MM.1S (cell line): ENCODE measurements around the gene EPS8L1.

Experiments
- DNase-seq: peaks from one replicate; pipeline ENCODE4 v3.0.0-alpha.2; 2015
- H2AFZ ChIP-seq: fragments of 300-600 bp; sonication (generic); 2 replicates; pipeline ENCODE4 v1.6.0; 2016; ENCODE audit warnings: antibody characterized with exemption, low read length
- H3F3A ChIP-seq: fragments of 300-600 bp; sonication (generic); 2 replicates; pipeline ENCODE4 v1.6.1; 2016; ENCODE audit warnings: mild to moderate bottlenecking, antibody characterized with exemption, low read length, moderate library complexity, mixed read lengths; ENCODE audit not compliant: insufficient read depth
- H3K27ac ChIP-seq: fragments of 300-600 bp; sonication (generic); 2 replicates; pipeline ENCODE4 v1.5.1; 2016; ENCODE audit warnings: mild to moderate bottlenecking, low read length
- H3K27me3 ChIP-seq: fragments of 300-600 bp; sonication (generic); replicated peaks from 2 replicates; pipeline ENCODE4 v1.6.0; 2016; ENCODE audit warnings: low read length; ENCODE audit not compliant: insufficient read depth
- H3K36me3 ChIP-seq: fragments of 300-600 bp; sonication (generic); replicated peaks from 2 replicates; pipeline ENCODE4 v1.6.1; 2016; ENCODE audit warnings: mild to moderate bottlenecking, low read length, mixed read lengths; ENCODE audit not compliant: insufficient read depth
- H3K4me1 ChIP-seq: fragments of 300-600 bp; sonication (generic); 2 replicates; pipeline ENCODE4 v1.6.1; 2016; ENCODE audit warnings: low read length, mixed read lengths
- H3K4me2 ChIP-seq: fragments of 300-600 bp; sonication (generic); 2 replicates; pipeline ENCODE4 v1.6.0; 2016; ENCODE audit warnings: low read depth, low read length
- H3K4me3 ChIP-seq: fragments of 300-600 bp; sonication (generic); 2 replicates; pipeline ENCODE4 v1.5.1; 2016; ENCODE audit warnings: low read length, mixed read lengths
- H3K79me2 ChIP-seq: fragments of 300-600 bp; sonication (generic); 2 replicates; pipeline ENCODE4 v1.6.1; 2016; ENCODE audit warnings: mixed run types, low read length, mixed read lengths
- H3K9ac ChIP-seq: fragments of 300-600 bp; sonication (generic); 2 replicates; pipeline ENCODE4 v1.6.1; 2016; ENCODE audit warnings: low read length, mixed read lengths
- H3K9me2 ChIP-seq: fragments of 300-600 bp; sonication (generic); replicated peaks from 2 replicates; pipeline ENCODE4 v1.6.1; 2016; ENCODE audit warnings: mild to moderate bottlenecking, low read length, mixed read lengths; ENCODE audit not compliant: insufficient read depth
- H3K9me3 ChIP-seq: fragments of 300-600 bp; sonication (generic); replicated peaks from 2 replicates; pipeline ENCODE4 v1.6.1; 2016; ENCODE audit warnings: mild to moderate bottlenecking, low read length, mixed read lengths; ENCODE audit not compliant: insufficient read depth
- H4K20me1 ChIP-seq: fragments of 300-600 bp; sonication (generic); 2 replicates; pipeline ENCODE4 v1.6.1; 2016; ENCODE audit warnings: mild to moderate bottlenecking, low read length, moderate library complexity, mixed read lengths; ENCODE audit not compliant: insufficient read depth
- CTCF ChIP-seq: fragments of 300-600 bp; sonication (generic); IDR thresholded peaks from 2 replicates; pipeline ENCODE4 v1.5.1; 2016; ENCODE audit warnings: antibody characterized with exemption, low read length, mixed read lengths
- EZH2 ChIP-seq: fragments of 300-600 bp; sonication (generic); optimal IDR thresholded peaks from 2 replicates; pipeline ENCODE3; 2017; ENCODE audit warnings: low read depth, mild to moderate bottlenecking, antibody characterized with exemption, low read length, mixed read lengths
- EZH2phosphoT487 ChIP-seq: fragments of 300-600 bp; sonication (generic); IDR thresholded peaks from 2 replicates; pipeline ENCODE4 v1.6.1; 2018; ENCODE audit warnings: antibody characterized with exemption, low read length

EPS8L1 gene

GRCh38 chr19:55044286-55044685, 31.4 kb upstream of the EPS8L1 start:
- no peak for TF ChIP-seq EZH2
- no peak for TF ChIP-seq CTCF
- no peak for TF ChIP-seq EZH2phosphoT487
- no peaks in the 10 kb centered on the region for H3K27me3 ChIP-seq
- no peaks in the 10 kb centered on the region for H3K36me3 ChIP-seq

GRCh38 chr19:55044771-55045716, 30.6 kb upstream of the EPS8L1 start:
- no peak for TF ChIP-seq EZH2
- no peak for TF ChIP-seq EZH2phosphoT487
- no peak for TF ChIP-seq CTCF
- Histone ChIP-seq H3K9ac (no peak overlapping the region), H3K36me3 (no peaks in the 10 kb centered on the region), H3K4me1 (no peaks in the 10 kb centered on the region), H3K27me3 (no peaks in the 10 kb centered on the region), H3K4me3 (no peak overlapping the region), H3K4me2 (no peak overlapping the region), H3K79me2 (peaks cover 18% of the 10 kb centered on the region), H3F3A (no peaks in the 10 kb centered on the region), H2AFZ (no peak overlapping the region), H3K27ac (no peak overlapping the region), H3K9me2 (no peaks in the 10 kb centered on the region), H3K9me3 (no peaks in the 10 kb centered on the region), H4K20me1 (no peaks in the 10 kb centered on the region)
- no peak for DNase-seq

More at GRCh38 chr19:55044286-55044685, 31.4 kb upstream of the EPS8L1 start:
- DNase-seq, result no peak
- Histone ChIP-seq H3K9me2 (no peaks in the 10 kb centered on the region), H4K20me1 (no peaks in the 10 kb centered on the region), H3K9me3 (no peaks in the 10 kb centered on the region), H3K4me1 (no peaks in the 10 kb centered on the region), H3K27ac (no peak overlapping the region), H3K4me2 (no peak overlapping the region), H3K4me3 (no peak overlapping the region), H3K9ac (no peak overlapping the region), H2AFZ (no peak overlapping the region), H3F3A (no peaks in the 10 kb centered on the region), H3K79me2 (peaks cover 24% of the 10 kb centered on the region)

GRCh38 chr19:55046975-55047622, 28.6 kb upstream of the EPS8L1 start:
- no peaks in the 10 kb centered on the region for H3K9me2 ChIP-seq
- TF ChIP-seq EZH2phosphoT487 (no peak), CTCF (no peak), EZH2 (no peak)
- no peaks in the 10 kb centered on the region for H3K27me3 ChIP-seq
- H4K20me1 ChIP-seq, result no peaks in the 10 kb centered on the region
- H3F3A ChIP-seq, result no peaks in the 10 kb centered on the region
- peaks cover 5% of the 10 kb centered on the region; the same call in 1 of the 2 replicates for H3K36me3 ChIP-seq
- H3K27ac ChIP-seq, result no peak overlapping the region
- no peak overlapping the region for H3K4me2 ChIP-seq
- H3K4me1 ChIP-seq, result no peaks in the 10 kb centered on the region
- no peak overlapping the region for H3K9ac ChIP-seq
- H3K79me2 ChIP-seq, result peaks cover 23% of the 10 kb centered on the region
- no peak for DNase-seq
- no peaks in the 10 kb centered on the region for H3K9me3 ChIP-seq
- H3K4me3 ChIP-seq, result no peak overlapping the region
- no peak overlapping the region for H2AFZ ChIP-seq
